ENCODE data around the gene TECTA. TPM values are rescaled to one million over a fixed set of nuclear protein-coding genes. Genes with fewer than 3 reads are reported as not detected.

Gene TECTA
- polyA plus RNA-seq, 1 of the 3 experiments (the other 2 are of a cell fraction) = 0.58 TPM

GRCh38 chr11:121157756-121158155 lies 56.7 kb downstream of the TECTA start (continued):
- TF ChIP-seq RXRA (IDR thresholded peaks at IDR 0.05; ENCODE audit: borderline replicate concordance, low read depth) (no peak), FOXM1 (IDR thresholded peaks at IDR 0.05; ENCODE audit: low read depth) (no peak), JUND (IDR thresholded peaks at IDR 0.05) (no peak)

DNA sequence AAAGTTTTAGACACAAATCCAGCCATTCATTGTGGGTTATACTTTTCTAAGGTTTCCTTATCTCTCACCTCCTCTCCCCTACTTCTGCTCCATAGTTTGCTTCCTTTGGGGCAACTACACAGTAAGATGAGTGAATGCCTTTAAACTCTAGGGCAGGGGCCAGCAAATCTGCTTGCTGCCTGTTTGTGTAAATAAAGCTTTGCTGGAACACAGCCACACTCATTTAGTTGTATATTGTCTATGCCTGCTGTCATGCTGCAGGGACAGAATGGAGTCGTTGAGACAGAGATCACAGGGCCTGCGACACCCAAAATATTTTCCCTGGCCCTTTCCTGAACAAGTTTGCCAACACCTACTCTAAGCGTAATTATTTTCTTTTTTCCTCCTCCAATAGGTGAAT lies 58.7 kb downstream of the TECTA start:
- TF ChIP-seq MEF2A (IDR thresholded peaks at IDR 0.05; ENCODE audit: borderline replicate concordance, low read depth) (no peak), RAD21 (IDR thresholded peaks at IDR 0.05; ENCODE audit: low read length) (no peak), CTCF (IDR thresholded peaks at IDR 0.05) (no peak), NRF1 (IDR thresholded peaks at IDR 0.05; ENCODE audit: low read depth, low read length) (no peak), EZH2phosphoT487 (IDR thresholded peaks at IDR 0.05; ENCODE audit: borderline replicate concordance, low read depth) (no peak), RFX5 (IDR thresholded peaks at IDR 0.05; ENCODE audit: low read length) (no peak), YY1 (IDR thresholded peaks at IDR 0.05; ENCODE audit: low read depth) (no peak), TAF1 (IDR thresholded peaks at IDR 0.05; ENCODE audit: borderline replicate concordance, low read depth, low read length) (no peak), SIN3A (IDR thresholded peaks at IDR 0.05; ENCODE audit: borderline replicate concordance, low read depth, low read length) (no peak), TCF12 (IDR thresholded peaks at IDR 0.05) (no peak), GABPA (IDR thresholded peaks at IDR 0.05; ENCODE audit: low read depth) (no peak), RXRA (IDR thresholded peaks at IDR 0.05; ENCODE audit: borderline replicate concordance, low read depth) (no peak)
- TF ChIP-seq, protein P1, sequence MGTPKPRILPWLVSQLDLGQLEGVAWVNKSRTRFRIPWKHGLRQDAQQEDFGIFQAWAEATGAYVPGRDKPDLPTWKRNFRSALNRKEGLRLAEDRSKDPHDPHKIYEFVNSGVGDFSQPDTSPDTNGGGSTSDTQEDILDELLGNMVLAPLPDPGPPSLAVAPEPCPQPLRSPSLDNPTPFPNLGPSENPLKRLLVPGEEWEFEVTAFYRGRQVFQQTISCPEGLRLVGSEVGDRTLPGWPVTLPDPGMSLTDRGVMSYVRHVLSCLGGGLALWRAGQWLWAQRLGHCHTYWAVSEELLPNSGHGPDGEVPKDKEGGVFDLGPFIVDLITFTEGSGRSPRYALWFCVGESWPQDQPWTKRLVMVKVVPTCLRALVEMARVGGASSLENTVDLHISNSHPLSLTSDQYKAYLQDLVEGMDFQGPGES (IDR thresholded peaks at IDR 0.05; ENCODE audit: low read depth, low read length) = no peak
- TF ChIP-seq, protein P2, sequence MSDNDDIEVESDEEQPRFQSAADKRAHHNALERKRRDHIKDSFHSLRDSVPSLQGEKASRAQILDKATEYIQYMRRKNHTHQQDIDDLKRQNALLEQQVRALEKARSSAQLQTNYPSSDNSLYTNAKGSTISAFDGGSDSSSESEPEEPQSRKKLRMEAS (IDR thresholded peaks at IDR 0.05; ENCODE audit: low read depth) = no peak
- TF ChIP-seq, protein P3, sequence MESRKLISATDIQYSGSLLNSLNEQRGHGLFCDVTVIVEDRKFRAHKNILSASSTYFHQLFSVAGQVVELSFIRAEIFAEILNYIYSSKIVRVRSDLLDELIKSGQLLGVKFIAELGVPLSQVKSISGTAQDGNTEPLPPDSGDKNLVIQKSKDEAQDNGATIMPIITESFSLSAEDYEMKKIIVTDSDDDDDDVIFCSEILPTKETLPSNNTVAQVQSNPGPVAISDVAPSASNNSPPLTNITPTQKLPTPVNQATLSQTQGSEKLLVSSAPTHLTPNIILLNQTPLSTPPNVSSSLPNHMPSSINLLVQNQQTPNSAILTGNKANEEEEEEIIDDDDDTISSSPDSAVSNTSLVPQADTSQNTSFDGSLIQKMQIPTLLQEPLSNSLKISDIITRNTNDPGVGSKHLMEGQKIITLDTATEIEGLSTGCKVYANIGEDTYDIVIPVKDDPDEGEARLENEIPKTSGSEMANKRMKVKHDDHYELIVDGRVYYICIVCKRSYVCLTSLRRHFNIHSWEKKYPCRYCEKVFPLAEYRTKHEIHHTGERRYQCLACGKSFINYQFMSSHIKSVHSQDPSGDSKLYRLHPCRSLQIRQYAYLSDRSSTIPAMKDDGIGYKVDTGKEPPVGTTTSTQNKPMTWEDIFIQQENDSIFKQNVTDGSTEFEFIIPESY (IDR thresholded peaks at IDR 0.05; ENCODE audit: borderline replicate concordance, low read depth) = no peak
- Histone ChIP-seq H3K9me3 (no peaks in the 10 kb centered on the region), H3F3A (replicated peaks; ENCODE audit: insufficient read depth) (no peaks in the 10 kb centered on the region), H3K4me1 (ENCODE audit: control insufficient read depth in 1 of 2, insufficient read depth in 2 of 2, low read depth in 1 of 2, low read length in 1 of 2) (no peaks in the 10 kb centered on the region; a peak in 1 of 4 replicates), H3K9me2 (no peaks in the 10 kb centered on the region), H3K4me2 (no peak overlapping the region), H2AFZ (ENCODE audit: low read depth) (no peak overlapping the region), H4K20me1 (ENCODE audit: insufficient read depth) (no peaks in the 10 kb centered on the region), H3K9ac (no peak overlapping the region), H3K36me3 (replicated peaks in 1 of 2; ENCODE audit: control insufficient read depth in 1 of 2, insufficient read depth in 2 of 2, low read length in 1 of 2) (no peaks in the 10 kb centered on the region), H3K4me3 (ENCODE audit: low read depth in 2 of 2, low read length in 1 of 2) (no peak overlapping the region), H3K27ac (ENCODE audit: low read depth in 2 of 2, low read length in 1 of 2) (no peak overlapping the region), H3K27me3 (ENCODE audit: insufficient read depth) (no peaks in the 10 kb centered on the region), H3K79me2 (ENCODE audit: insufficient read depth) (no peaks in the 10 kb centered on the region)
- CTCF ChIA-PET = interaction anchor here (1.0 to 1.6 kb wide), 2 partner anchors 33 to 62 kb away, joined by 3 read pairs; no protein-coding TSS in a partner anchor
- DNase-seq = no peak
- POLR2A ChIA-PET = no interaction called here
- 56% methylated on average over 3 of the region's 3 CpGs for WGBS (ENCODE audit: low lambda C conversion rate)
